HL-60 (cell line): ENCODE measurements around the gene RGS4.
"Not testable (repeated sequence)": the region's sequence is repeated elsewhere in the genome, so short reads cannot be mapped to it uniquely, and the experiment has no call there.

ENCODE experiments used
- DNase-seq, 2 experiments: peaks; one replicate each; pipeline ENCODE4 v3.0.0-alpha.2; 2010 to 2020; ENCODE audit warnings: low read depth in 1 of 2, low spot score in 1 of 2
- H3K27ac ChIP-seq: fragments of 250-450 bp; sonication (Bioruptor Pico); replicated peaks from 2 replicates; pipeline ENCODE4 v1.5.1; 2020; ENCODE audit warnings: mild to moderate bottlenecking, moderate library complexity
- H3K27me3 ChIP-seq: fragments of 250-450 bp; sonication (Bioruptor Pico); 2 replicates; pipeline ENCODE4 v1.5.1; 2021; ENCODE audit warnings: mild to moderate bottlenecking, moderate library complexity; ENCODE audit not compliant: insufficient read depth, poor library complexity, severe bottlenecking
- H3K4me3 ChIP-seq: replicated peaks from 2 replicates; pipeline ENCODE4 v1.5.1; 2011; ENCODE audit warnings: mild to moderate bottlenecking, control low read depth, low read length; ENCODE audit not compliant: insufficient read depth
- CTCF ChIP-seq: IDR thresholded peaks from one replicate; pipeline ENCODE4 v1.5.1; 2011; ENCODE audit warnings: low read length, control low read depth, inconsistent platforms; ENCODE audit not compliant: insufficient read depth
- GABPA ChIP-seq: IDR thresholded peaks from 2 replicates; pipeline ENCODE4 v1.6.1; 2012; ENCODE audit warnings: low read depth
- POLR2AphosphoS5 ChIP-seq: IDR thresholded peaks from 2 replicates; pipeline ENCODE4 v1.6.1; 2012; ENCODE audit warnings: low read depth
- REST ChIP-seq: IDR thresholded peaks from 2 replicates; pipeline ENCODE4 v1.6.1; 2012; ENCODE audit warnings: low read depth; ENCODE audit not compliant: insufficient replicate concordance
- SPI1 ChIP-seq: IDR thresholded peaks from 2 replicates; pipeline ENCODE4 v1.6.1; 2012; ENCODE audit warnings: low read depth, mild to moderate bottlenecking, borderline replicate concordance

Gene RGS4

GRCh38 chr1:163085904-163086268 lies 16.7 kb downstream of the RGS4 start:
- peaks cover 3% of the 10 kb centered on the region for H3K27me3 ChIP-seq
- no peak overlapping the region for H3K27ac ChIP-seq
- H3K4me3 ChIP-seq, result no peak overlapping the region
- DNase-seq, result no peak
- TF ChIP-seq CTCF, result no peak
- TF ChIP-seq GABPA, result no peak
- no peak for TF ChIP-seq REST
- TF ChIP-seq POLR2AphosphoS5, result no peak
- TF ChIP-seq SPI1, result no peak

GRCh38 chr1:163089117-163089516 lies 20.0 kb downstream of the RGS4 start:
- H3K27ac ChIP-seq, DNase-seq, H3K27me3 ChIP-seq, H3K4me3 ChIP-seq: not testable (repeated sequence)

- no peak overlapping the region for H3K27ac ChIP-seq
- TF ChIP-seq POLR2AphosphoS5 (no peak), SPI1 (no peak), CTCF (no peak), GABPA (no peak), REST (no peak)
- no peak overlapping the region for H3K4me3 ChIP-seq
- H3K27me3 ChIP-seq, result no peaks in the 10 kb centered on the region
- no peak for DNase-seq
Measured at GRCh38 chr1:163090321-163090945, 21.3 kb downstream of the RGS4 start.

GRCh38 chr1:163093169-163093568 lies 24.0 kb downstream of the RGS4 start:
- no peak for DNase-seq
- Histone ChIP-seq H3K27ac (no peak overlapping the region), H3K4me3 (no peak overlapping the region), H3K27me3 (no peaks in the 10 kb centered on the region)
- TF ChIP-seq REST, result no peak
- no peak for TF ChIP-seq CTCF
